Esophagus (tissue), 2 donors: ENCODE data around the gene VPS9D1. TPM values are rescaled to one million over a fixed set of nuclear protein-coding genes. Genes with fewer than 3 reads are reported as not detected.

Experiments used
- H3K27ac ChIP-seq, 2 donors: one replicate each; pipeline ENCODE4 v1.5.1; 2013; ENCODE audit warnings: low read depth in 2 of 2, mild to moderate bottlenecking in 2 of 2, inconsistent platforms in 1 of 2, low read length in 1 of 2, moderate library complexity in 1 of 2
- H3K27me3 ChIP-seq, 2 donors: one replicate each; pipeline ENCODE4 v1.6.1; 2013; ENCODE audit warnings: low read length in 2 of 2, control low read depth in 1 of 2, mild to moderate bottlenecking in 1 of 2; ENCODE audit not compliant: insufficient read depth in 2 of 2, control insufficient read depth in 1 of 2
- H3K36me3 ChIP-seq, 2 donors: one replicate each; pipeline ENCODE4 v1.6.1; 2013; ENCODE audit warnings: low read length in 1 of 2; ENCODE audit not compliant: control insufficient read depth in 2 of 2, insufficient read depth in 2 of 2
- H3K4me1 ChIP-seq, 2 donors: one replicate each; pipeline ENCODE4 v1.6.1; 2013; ENCODE audit warnings: low read length in 1 of 2; ENCODE audit not compliant: control insufficient read depth in 2 of 2, insufficient read depth in 2 of 2
- H3K4me3 ChIP-seq, 2 donors: one replicate each; pipeline ENCODE4 v1.5.1; 2013; ENCODE audit warnings: low read length in 2 of 2, mild to moderate bottlenecking in 2 of 2, low read depth in 1 of 2, moderate library complexity in 1 of 2
- H3K9me3 ChIP-seq, 2 donors: one replicate each; pipeline ENCODE4 v1.6.1; 2013; ENCODE audit warnings: mild to moderate bottlenecking in 2 of 2, low read depth in 1 of 2, low read length in 1 of 2, moderate library complexity in 1 of 2; ENCODE audit not compliant: control insufficient read depth in 2 of 2, insufficient read depth in 1 of 2
- WGBS, 2 donors: extraction: QIAGEN DNeasy Blood & Tissue Kit; methylation state at CpG; one replicate each; pipeline ENCODE4 v1.1.7; 2013; 5-methylcytosine and 5-hydroxymethylcytosine counted together
- polyA plus RNA-seq, 2 donors: library from polyadenylated mRNA; stranded (reverse); fragments of 200-250 nt; gene quantifications; one replicate each; pipeline ENCODE4 v1.2.3, GENCODE V29; 2013
- donor health status: healthy with polysubstance abuse.
- donor health status: Bipolar disorder and iron deficiency.

VPS9D1 gene
- polyA plus RNA-seq, 2 donors = 26.4 to 37.5 TPM

DNA sequence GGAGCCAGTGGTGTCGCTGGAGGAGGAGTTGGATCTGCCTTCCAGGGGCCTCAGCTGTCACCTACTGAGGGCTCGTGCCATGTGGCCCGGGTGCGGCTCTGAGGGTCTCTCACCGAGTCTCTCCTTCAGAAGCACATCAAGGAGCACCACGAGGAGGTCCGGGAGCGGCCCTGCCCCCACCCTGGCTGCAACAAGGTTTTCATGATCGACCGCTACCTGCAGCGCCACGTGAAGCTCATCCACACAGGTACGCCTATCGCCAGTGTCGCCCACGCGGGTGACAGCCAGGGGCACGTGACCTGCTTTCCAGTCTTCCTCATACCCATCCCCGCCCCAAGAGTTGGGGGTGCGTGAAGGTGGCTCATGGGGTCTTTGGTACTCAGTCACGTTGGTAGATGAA is 13.1 kb upstream of the VPS9D1 start:
- WGBS, 2 donors = 93 to 95% methylated on average over 21 of the region's 21 CpGs

DNA sequence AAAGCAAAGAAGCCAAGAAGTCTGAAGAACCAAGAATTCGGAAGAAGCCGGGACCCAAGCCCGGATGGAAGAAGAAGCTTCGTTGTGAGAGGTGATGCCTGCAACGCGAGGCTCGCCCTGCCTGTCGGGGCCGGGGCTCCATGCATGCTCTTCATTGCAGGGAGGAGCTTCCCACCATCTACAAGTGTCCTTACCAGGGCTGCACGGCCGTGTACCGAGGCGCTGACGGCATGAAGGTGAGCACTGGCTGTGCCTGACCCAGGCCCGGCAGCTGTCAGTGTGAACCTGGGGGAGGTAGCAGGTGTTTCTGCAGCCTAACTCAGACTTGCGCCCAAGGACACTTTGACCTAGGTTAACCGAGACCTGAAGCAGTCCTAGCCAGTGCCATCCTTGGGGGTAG is 12.6 kb upstream of the VPS9D1 start:
- Histone ChIP-seq H3K27me3 (no peaks in the 10 kb centered on the region), H3K4me3 (no peak overlapping the region), H3K9me3 (no peaks in the 10 kb centered on the region), H3K36me3 (peaks cover 33 to 69% of the 10 kb centered on the region in 2 donors), H3K4me1 (peaks cover 0 to 3% of the 10 kb centered on the region in 2 donors), H3K27ac (no peak overlapping the region)
- 87 to 91% methylated on average over 17 of the region's 17 CpGs for WGBS, 2 donors

More for the DNA sequence above, 13.1 kb upstream of the VPS9D1 start:
- Histone ChIP-seq H3K27ac (no peak overlapping the region), H3K4me3 (no peak overlapping the region), H3K27me3 (no peaks in the 10 kb centered on the region), H3K9me3 (no peaks in the 10 kb centered on the region), H3K36me3 (peaks cover 34 to 72% of the 10 kb centered on the region in 2 donors), H3K4me1 (peaks cover 0 to 3% of the 10 kb centered on the region in 2 donors)

DNA sequence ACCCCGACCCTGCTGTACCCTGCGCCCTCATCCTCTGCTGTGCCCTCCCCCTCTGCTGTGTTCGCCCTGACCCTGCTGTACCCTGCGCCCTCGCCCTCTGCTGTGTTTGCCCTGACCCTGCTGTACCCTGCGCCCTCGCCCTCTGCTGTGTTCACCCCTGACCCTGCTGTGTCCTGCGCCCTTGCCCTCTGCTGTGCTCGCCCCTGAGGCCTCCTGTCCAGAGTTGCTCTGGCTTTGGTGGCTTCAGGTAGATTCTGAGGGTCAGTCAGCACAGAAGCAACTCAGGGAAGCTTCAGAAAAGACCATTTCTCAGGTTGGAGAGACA is 12.2 kb upstream of the VPS9D1 start:
- H3K36me3 ChIP-seq = peaks cover 29 to 65% of the 10 kb centered on the region in 2 donors
- H3K4me1 ChIP-seq = peaks cover 0 to 3% of the 10 kb centered on the region in 2 donors

DNA sequence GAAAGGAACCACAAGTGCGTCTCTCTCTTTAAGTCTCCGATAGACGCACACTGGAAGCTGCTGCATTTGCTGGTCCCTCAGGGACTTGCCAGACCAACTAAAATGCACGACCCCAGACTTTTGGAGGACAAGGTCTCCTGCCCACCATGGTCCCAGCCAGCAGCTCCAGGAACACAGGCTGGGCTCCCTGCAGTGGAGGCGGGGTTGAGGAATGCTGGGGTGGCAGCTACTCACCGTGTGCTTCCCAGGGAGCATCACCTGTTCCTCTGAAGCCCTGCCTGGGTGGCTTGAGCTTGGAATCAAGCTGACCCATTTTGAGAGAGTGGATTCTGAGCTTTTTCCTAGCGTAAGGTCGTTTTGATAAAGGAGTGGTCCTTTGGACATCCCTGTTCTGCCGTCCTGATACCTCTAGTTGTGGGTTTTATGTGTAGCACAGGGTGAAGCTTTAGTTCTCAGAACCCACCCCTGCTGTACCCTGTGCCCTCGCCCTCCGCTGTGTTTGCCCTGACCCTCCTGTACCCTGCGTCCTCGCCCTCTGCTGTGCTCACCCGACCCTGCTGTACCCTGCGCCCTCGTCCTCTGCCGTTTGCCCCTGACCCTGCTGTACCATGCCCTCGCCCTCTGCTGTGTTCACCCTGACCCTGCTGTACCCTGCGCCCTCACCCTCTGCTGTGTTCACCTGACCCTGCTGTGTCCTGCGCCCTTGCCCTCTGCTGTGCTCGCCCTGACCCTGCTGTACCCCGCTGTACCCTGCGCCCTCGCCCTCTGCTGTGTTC is 11.6 kb upstream of the VPS9D1 start:
- no peaks in the 10 kb centered on the region for H3K9me3 ChIP-seq
- H3K4me3 ChIP-seq = no peak overlapping the region
- 89 to 90% methylated on average over 22 to 24 of the region's 24 CpGs for whole genome bisulfite sequencing, 2 donors
- peaks cover 26 to 63% of the 10 kb centered on the region in 2 donors for H3K36me3 ChIP-seq
- H3K27me3 ChIP-seq = no peaks in the 10 kb centered on the region
- no peaks in the 10 kb centered on the region for H3K4me1 ChIP-seq
- H3K27ac ChIP-seq = no peak overlapping the region

More for the DNA sequence above, 12.2 kb upstream of the VPS9D1 start:
- Histone ChIP-seq H3K27me3 (no peaks in the 10 kb centered on the region), H3K4me3 (no peak overlapping the region), H3K27ac (no peak overlapping the region), H3K9me3 (no peaks in the 10 kb centered on the region)
- 93 to 95% methylated on average over 9 of the region's 9 CpGs for WGBS, 2 donors

DNA sequence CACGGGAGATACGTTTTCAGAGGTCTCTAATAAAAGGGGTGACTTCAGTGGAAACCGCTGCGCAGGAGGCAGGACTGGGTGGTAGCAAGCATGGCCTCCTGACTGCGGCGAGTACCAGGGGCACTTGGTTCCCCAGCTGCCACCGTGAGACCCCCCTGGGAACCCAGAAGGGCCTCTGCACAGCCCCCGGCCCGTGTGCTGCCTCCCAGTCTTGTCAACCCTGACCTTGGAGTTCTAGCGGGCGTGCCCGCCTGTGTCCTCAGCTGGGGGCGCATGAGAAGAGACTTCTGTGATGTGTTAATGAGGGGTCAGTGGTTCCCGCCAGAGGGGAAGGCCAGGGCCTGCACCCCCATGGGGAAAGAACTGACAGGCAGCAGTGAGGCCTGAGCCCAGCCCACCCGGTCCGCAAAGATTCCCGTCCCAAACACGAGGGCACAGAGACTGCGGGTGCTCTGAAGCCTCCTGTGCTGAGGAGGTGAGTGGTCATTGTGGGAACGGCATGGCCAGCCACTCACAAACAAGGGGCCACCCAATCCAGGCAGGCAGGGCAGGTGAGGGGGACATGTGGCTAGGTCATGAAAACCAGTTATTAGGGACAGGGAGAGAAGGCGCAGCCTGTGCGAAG is 10.0 kb upstream of the VPS9D1 start:
- Histone ChIP-seq H3K27me3 (no peaks in the 10 kb centered on the region), H3K9me3 (no peaks in the 10 kb centered on the region), H3K27ac (no peak overlapping the region), H3K36me3 (peaks cover 19 to 59% of the 10 kb centered on the region in 2 donors), H3K4me1 (no peaks in the 10 kb centered on the region), H3K4me3 (no peak overlapping the region)
- 80 to 87% methylated on average over 21 to 22 of the region's 22 CpGs for WGBS, 2 donors

DNA sequence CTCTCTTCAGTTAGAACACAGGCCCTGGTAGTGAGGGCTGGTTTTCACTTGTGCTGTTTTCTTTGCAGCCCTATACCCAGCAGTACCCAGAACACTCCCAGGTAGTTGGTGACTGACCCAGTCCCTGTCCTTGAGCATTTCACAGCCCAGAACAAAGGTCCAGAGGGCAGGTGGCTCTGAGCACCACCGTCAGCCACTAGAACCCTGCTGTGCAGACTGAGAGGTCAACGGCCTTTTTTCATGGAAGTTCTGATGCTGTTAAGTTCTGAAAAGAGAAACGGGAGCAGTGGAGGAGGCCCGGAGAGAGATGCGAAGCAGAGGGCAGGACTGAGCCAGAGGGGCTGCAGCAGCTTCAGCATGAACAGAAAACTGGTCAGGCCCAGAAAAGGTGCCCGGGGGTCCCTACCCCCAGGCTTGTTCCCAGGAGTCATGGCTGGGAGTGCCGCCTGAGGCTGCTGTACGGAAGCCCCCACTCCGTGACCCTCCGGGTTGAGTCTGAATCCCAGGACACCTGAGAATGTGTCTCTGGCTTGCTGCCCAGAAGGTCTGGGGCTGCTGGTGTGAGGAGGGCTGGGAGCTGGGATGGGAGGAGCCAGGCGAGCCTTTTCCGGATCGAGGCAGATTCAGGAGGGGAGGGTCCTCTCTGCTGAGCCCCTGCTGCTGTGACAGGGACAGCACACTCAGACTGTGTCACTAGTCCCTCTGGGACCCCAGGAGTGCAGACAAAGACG is 9.3 kb upstream of the VPS9D1 start:
- H3K27me3 ChIP-seq = no peaks in the 10 kb centered on the region
- no peaks in the 10 kb centered on the region for H3K4me1 ChIP-seq
- no peak overlapping the region for H3K4me3 ChIP-seq
- H3K9me3 ChIP-seq = no peaks in the 10 kb centered on the region
- H3K36me3 ChIP-seq = peaks cover 19 to 58% of the 10 kb centered on the region in 2 donors
- 84% methylated on average over 14 of the region's 14 CpGs for WGBS, 2 donors
- H3K27ac ChIP-seq = no peak overlapping the region

DNA sequence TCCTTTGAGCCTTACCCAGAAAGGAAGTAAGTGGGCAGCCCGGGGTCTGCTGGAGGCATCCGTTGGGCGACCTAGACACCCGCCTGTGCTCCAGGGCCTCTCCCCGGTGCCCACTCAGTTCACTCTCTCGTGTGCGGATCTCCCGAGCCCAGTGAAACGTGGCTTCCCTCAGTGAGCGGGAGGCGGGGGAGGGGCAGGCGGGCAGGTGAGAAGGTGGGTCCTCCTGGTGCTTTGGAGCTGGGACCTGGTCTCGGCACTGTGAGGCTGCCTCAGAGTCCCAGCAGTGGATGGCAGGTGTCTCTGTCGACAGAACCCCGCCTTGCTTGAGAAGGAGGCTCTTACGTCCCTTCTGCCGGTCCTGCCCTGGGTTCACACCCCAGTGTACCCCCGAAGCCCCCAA is 8.6 kb upstream of the VPS9D1 start:
- Histone ChIP-seq H3K27ac (no peak overlapping the region), H3K36me3 (peaks cover 19 to 53% of the 10 kb centered on the region in 2 donors), H3K4me1 (no peaks in the 10 kb centered on the region), H3K27me3 (no peaks in the 10 kb centered on the region), H3K4me3 (no peak overlapping the region), H3K9me3 (no peaks in the 10 kb centered on the region)
- 91 to 92% methylated on average over 18 of the region's 18 CpGs for WGBS, 2 donors

DNA sequence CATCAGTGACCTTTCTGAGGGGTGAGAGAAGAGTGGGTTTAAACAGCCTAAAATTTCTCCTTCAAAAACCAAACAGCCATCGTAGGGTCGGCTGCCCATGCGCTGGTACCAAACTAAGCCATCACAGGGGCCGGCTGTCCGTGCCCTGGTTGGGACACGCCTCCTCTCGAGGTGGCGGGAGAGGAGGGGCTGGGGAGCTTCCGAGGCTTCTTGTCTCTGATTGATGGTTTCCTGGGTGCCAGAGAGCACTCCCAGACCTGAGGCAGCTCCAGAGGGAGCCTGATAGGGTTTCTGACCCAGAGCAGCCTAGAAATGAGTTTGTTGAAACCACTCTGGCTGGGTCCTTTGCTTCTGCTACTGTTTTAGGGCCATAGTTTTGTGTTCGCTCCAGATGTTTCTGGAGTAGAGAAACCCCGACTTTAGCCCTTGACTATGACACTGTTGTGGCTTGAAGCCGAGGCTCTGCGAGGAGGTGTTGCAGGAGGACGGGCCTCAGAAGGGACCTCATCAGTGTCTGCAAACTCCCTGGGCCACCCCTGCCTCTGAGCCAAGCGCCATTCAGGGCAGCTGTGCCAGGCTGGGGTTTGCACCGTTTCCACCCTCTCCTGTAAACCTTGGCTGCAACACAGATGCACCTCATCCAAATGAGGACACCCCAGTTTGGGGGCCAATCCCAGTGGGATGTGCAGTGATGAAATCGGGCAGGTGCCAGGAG is 6.9 kb upstream of the VPS9D1 start:
- peaks cover 7 to 13% of the 10 kb centered on the region in 2 donors for H3K4me1 ChIP-seq
- 79% methylated on average over 17 of the region's 17 CpGs for WGBS, 2 donors
- H3K27ac ChIP-seq = no peak overlapping the region
- no peaks in the 10 kb centered on the region for H3K9me3 ChIP-seq
- no peaks in the 10 kb centered on the region for H3K27me3 ChIP-seq
- peaks cover 16 to 50% of the 10 kb centered on the region in 2 donors for H3K36me3 ChIP-seq
- H3K4me3 ChIP-seq = no peak overlapping the region
